Stimulated activated CD8-positive, alpha-beta memory T cell treated with anti-CD3 and anti-CD28 coated beads, Interleukin-4, amount 100 ng/mL, for 1 hour (primary cell): ENCODE measurements around the gene HBS1L.
"Not testable (repeated sequence)": the region's sequence is repeated elsewhere in the genome, so short reads cannot be mapped to it uniquely, and the experiment has no call there.

Experiments
- DNase-seq, 2 donors: peaks; one replicate each; pipeline ENCODE4 v3.0.0-alpha.2; 2020; ENCODE audit warnings: low read depth in 2 of 2, low spot score in 1 of 2

HBS1L gene

DNA sequence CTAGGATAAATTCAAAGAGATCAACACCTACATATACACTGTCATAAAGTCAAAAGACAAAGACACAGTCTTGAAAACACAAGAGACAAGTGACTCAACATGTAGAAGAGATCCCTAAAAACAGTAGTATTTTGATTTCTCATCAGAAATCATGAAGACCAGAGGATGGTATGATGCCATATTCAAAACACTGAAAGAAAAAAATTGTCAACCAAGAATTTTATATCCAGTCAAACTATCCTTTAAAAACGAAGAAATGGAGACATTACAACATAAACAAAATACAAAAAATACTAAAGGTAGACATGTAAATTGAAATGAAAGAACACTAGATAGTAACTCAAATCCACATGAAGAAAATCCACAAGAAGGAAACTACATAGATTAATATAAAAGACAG is 27.3 kb upstream of the HBS1L start:
- DNase-seq: no peak

DNA sequence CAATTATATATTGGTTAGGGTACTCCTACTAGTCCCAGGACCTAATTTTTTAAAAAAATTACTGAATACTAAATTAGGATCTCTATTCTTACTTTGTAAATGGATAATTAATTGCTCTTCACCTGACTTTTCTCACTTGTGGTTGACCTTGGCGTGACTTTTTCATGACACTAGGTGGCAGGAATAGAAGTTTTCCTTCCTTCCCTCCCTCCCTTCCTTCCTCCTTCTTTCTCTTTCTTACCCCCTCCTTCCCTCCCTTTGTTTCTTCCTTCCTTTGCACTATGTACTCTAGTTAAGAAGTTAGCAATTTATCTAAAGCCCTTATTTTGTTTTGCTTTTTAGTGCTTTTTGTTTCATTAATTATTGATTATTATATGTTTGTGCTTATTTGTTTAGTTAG is 20.4 kb upstream of the HBS1L start:
- DNase-seq: no peak

DNA sequence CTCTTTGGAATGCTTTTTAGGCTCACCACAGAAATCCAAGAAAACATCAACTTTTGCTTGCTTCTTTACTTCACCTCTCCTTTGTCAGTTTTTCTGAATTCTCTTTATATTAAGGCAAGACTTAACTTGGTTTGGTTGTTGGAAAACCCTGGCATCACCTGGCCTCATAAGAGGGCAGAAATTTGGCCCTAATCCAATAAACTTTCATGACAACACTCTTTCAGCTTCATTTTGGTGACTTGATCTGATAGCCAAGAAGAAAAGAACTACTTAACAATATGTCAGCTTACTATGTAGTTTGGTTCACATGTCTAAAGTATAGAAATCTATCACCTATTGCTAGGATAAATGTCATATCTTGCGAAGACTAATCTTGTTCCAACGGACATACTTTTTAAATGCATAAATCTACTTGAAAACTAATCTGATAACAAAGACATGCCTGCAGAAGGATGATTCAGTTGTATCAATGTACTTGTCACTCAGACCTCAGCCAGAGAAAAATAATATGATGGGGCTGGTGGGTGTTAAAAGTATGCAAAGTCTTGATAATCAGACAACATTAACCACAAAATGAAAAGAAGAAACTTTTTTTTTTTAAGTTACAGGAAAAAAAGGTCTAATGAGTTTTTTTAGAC is 19.3 kb upstream of the HBS1L start:
- DNase-seq: no peak

DNA sequence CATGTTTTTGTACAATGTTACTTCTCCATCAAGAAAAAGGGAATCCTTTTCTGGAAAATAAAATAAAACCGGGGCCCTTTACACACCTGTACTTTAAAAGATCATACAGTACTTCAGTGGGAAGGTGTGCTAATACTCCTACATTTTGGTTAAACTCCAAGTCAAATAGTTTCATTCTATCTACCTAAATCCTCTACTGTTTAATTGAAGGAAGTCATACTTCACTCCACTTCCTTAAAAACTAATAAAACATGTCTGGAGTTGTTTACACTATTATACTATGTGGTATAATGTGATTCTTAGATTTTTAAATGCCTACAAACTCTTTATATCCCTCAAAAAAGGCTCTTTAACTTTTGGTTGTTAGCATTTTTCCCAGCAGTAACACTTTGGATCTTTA is 18.6 kb upstream of the HBS1L start:
- no peak for DNase-seq

DNA sequence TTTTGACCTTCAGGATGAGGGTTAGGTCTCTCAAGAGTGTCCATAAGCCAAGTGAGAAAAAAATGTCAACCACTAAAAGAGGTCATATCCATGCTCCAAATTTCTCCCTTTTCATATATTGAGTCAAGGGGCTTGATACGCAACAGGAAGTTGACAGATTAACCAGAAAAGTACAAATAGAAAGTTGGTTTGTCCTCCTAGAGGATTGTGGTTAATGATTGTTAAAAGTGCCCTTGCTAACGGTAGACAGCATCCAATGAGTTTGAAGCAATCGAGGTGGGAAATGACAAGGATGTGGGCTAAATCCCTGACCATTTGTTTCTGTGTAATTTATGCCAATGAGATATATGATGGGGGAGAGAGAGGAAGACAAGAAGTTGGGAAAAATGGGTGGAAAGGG is 18.1 kb upstream of the HBS1L start:
- no peak for DNase-seq

DNA sequence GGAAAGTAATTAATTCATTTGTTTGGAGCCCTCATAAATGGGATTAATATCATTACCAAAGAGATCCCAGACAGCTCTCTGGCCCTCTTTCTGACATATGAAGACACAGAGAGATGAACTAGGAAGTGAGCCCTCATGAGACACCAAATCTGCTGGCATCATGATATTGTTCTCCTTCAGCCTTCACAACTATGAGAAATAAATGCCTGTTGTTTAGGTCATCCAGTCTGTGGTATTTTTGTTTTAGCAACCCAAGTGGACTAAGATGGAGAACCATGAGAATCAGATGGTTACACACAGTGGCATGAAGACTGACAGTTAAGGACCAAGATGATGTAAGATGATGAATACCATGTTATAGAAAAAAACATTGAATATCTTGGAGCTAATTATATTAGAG is 16.9 kb upstream of the HBS1L start:
- no peak for DNase-seq

DNA sequence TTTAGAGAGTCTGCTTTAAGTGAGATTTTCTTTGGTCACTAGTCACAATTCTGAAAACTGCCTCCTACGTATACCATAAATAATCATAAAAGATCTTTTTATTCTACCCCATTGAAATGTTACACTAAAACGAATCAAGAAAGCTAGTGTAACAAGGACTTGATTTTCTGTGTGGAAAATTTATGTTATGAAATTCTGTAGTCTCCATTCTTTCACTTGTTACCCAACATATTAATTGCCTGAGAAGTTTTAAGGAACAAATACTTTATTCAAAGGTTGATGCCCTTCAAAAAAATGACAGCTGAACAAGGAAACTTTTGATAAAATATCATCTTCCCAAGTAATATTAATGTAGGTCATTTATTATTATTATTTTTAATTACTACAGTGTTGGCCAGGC is 13.3 kb upstream of the HBS1L start:
- DNase-seq: no peak

DNA sequence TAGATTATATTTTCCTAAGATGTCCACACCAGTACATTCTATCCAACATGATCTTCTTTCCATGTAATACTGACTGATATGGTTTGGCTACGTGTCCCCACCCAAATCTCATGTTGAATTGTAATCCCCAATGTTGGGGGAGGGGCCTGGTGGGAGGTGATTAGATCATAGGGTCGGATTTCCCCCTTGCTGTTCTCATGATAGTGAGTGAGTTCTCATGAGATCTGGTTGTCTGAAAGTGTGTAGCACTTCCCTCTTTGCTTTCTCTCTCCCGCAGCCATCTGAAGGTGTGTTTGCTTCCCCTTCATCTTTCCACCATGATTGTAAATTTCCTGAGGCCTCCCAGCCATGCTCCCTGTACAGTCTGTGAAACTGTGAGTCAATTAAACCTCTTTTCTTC is 12.2 kb upstream of the HBS1L start:
- no peak for DNase-seq

DNA sequence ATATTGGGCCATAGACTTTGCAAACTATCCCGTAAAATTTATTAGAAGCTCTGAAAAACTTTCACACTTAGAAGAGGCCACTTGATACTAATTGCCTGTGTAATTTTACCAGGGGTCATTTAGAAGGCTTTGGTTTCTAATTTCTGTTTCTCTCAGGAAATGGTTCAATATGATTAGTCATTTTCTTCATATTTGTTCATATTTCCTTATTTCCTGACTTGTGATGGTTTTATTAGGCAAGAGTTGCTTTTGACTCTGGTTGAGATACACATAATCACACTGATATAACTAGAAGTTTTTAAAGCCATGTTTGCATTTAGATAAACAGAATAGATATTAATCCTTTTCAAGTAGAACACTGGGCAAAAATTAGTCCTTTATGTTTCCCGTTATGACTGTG is 11.8 kb upstream of the HBS1L start:
- DNase-seq: no peak

DNA sequence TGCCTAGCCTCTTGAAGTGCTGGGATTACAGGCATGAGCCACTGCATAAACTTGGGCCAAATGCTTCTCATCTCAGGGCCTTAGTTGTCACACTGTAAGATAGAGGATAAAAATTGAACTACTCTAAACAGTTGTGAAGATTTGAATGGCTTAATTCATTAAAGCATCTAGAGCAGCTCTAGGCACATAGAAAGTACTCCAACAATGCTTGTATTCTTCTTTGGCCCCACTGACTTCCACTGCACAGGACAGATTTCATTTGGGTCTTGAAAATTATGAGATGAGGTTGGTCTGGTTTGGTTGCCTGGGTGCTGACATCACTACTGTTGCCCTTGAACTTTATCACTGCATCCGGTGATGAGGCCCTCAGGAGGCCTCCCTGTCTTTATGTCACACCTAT is 10.0 kb upstream of the HBS1L start:
- no peak for DNase-seq

DNA sequence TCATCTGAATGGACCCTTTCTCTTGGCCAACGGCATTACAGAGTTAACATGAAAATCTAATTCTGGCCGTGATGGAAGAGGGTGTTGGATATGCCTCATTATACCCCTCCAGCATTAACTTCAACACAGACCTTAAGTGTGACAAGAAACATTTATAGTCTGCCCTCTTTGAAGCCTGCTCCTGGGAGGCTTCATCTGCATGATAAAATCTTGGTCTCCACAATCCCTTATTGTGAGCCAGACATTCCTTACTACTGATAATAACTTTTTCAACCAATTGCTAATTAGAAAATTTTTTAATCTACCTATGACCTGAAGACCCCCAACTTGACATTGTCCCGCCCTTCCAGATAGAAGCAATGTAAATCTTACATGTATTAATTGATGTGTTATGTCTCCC is 9.3 kb upstream of the HBS1L start:
- no peak for DNase-seq

DNA sequence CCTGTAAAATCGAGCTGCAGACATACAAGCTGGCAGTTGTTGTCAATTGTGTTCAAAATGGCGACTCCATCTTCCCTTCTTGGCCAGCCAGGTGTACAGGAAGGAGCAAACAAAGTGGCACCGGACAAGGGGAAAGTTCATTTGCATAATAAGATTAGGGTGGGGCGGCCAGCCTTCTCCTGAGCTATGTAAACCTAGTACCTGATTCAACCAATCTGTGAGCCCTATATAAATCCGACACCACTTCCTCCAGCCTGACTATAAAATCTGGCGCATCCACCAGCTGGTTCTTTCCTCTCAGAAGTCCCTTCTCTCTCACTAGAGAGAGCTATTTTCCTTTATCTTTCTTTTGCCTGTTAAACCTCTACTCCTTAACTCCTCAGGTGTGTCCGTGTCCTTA is 8.1 kb upstream of the HBS1L start:
- no peak for DNase-seq

DNA sequence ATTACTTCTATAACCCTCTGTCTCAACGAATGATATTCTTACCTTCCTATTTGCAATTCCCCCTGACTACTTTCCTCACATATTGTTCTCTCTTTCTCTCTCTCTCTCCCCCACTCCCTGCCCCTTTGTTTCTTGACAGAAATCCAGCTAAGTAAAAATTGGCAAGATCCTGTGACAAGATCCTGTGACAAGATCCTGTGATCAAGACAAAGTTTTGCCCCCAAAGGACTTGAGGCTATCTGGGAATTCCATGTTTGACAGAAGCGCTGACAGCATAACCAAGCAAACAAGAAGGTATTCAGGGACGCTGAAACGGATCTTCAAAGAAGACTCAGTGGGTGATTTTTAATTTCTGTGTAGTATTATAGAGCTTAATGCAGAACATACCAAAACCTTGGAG is 5.5 kb upstream of the HBS1L start:
- no peak for DNase-seq

DNA sequence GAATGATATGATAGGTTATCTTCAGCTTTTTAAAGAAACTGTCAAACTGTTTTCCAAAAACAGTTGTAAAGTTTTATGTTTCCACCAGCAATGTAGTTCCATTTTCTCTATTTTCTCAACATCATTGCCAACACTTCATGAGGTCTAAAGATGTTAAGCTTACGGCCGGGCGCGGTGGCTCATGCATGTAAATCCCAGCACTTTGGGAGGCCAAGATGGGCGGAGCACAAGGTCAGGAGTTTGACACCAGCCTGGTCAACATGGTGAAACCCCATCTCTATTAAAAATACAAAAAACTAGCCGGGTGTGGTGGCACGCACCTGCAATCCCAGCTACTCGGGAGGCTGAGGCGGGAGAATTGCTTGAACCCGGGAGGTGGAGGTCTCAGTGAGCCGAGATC is 3.7 kb upstream of the HBS1L start:
- not testable (repeated sequence) for DNase-seq

DNA sequence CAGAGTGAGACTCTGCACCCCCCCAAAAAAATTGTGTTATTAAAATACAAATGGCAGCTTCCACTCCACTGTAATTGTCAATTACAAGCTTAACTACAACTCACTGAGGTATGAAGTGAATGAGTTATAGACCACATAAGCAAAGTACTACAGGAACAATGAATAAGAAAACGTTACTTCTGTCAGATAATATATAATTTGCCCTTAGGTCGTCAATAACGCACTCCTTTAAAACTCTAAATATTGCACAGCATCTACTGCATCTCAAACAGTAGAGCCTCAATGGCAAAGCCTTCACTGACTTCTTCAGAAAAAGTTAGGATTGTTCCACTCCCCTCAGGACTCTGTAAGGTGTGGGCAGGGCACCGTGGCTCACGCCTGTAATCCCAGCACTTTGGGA is 2.0 kb upstream of the HBS1L start:
- no peak for DNase-seq

DNA sequence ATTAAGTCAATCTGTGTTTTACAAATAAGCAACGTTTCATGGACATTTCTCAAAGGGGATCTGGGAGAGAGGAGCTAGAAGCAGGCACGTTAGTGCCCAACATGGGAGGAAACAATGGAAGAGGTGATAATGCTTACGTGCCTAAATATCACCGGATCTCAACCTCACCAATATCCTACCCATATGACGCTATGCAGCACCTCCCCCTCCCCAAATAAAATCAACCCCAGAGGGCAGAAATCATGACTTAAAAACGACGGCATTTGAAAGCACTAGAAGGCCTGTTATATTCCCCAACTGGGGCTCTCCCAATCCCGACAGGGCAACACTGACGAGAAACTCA is 425 bp downstream of the HBS1L start:
- no peak for DNase-seq

DNA sequence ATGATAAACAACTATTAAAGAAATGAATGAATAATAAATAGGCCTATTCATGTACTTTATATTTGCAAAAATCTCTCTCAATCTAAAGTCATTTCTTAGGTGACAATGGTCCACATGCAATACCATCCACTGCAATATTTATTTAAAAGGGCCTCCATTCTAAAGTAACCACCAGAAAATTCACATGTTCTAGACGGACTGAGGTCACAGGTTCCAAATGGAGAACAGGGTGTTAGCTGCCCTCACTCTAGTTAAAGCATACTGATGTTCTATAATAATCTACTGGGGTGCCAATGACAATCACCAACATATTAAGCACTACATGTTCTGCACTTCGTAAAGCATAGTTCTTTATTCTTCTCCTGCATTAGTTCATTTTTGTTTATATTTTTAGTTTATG is 1.2 kb downstream of the HBS1L start:
- DNase-seq: no peak

DNA sequence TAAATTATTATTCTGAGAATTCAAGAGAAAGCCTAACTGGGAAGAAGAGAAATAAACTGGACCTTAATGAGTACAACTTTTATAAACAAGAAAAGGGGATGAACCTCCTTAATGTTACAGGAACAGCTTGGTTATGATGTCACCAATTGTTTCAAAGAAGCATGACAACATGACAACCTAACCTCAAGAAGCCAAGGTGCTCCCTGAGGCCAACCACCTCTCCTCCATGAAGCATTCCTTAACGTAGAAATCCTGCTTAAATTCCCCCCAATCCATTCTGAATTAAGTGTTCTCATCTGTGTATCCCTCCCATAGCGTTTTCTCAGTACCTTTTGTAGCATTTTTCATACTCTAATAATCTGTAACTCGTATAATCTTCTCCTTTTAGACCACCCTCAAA is 1.7 kb downstream of the HBS1L start:
- no peak for DNase-seq

DNA sequence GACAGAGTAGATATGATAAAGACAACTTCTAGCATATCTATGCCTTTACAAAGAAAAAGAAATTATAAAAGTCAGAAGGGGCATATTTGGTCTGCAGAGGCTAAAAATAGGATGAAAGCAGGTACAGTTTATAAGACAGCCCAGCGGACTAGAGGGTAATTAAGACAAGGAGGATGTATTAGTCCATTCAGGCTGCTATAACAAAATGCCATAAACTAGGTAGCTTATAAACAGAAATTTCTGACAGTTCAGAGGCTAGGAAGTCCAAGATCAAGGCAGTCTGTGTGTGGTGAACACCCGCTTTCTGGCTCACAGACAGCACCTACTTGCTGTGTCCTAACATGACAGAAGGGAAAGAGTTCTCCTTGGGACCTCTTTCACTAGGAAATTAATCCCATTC is 5.7 kb downstream of the HBS1L start:
- no peak for DNase-seq

DNA sequence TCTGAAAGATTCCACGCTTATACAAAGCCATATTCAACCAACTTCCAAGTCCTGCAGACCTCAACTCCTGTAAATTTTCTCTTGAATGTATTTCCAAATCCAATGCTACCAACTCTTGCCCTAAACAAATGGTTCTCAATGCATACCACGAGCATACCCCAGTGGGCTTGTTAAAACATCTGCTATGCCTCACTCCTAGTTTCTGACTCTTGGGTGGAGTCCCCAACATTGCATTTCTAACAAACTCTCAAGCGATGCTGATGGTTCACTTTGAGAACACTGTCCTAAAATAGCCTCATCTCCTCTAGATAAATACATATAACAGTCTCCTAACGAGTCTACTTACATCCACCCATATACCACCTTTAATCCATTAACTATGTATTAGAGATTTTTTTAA is 7.3 kb downstream of the HBS1L start:
- DNase-seq: no peak

DNA sequence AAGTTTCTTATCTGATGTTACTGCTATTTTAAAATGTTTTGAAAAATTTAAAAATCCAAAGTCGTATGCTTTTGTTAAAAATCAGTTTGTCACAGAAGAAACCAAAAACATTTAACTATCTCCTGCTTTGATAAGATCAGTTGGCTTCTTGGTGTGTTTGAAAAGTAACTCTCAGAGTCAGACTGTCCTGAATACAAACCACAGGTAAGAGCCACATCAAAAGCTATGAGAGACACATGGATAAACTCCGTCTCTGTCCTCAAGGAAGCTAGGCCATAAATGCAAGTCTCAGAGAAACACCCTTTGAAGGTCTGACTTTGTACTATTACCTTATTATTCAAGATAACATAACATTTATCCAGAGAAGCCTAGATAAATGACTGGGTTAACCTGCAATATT is 7.7 kb downstream of the HBS1L start:
- no peak for DNase-seq

DNA sequence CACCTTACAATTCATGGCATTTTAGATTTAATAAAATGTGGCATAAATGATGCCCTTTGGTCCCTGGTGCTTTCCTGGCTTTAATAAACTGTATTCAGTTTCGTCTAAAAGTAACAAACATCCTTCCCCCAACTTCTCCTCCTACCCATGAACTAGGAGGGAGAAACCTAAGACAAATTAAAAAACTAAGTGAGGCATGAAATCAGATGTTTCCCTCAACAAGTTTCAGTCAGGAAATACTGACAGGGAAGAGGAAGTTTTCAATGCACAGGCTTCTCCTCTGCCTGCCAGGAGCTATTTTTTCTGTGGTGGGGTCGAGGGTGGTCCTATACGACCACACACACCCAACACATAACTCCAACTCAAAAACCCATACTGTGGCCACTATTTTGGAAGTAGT is 10.0 kb downstream of the HBS1L start:
- no peak for DNase-seq

DNA sequence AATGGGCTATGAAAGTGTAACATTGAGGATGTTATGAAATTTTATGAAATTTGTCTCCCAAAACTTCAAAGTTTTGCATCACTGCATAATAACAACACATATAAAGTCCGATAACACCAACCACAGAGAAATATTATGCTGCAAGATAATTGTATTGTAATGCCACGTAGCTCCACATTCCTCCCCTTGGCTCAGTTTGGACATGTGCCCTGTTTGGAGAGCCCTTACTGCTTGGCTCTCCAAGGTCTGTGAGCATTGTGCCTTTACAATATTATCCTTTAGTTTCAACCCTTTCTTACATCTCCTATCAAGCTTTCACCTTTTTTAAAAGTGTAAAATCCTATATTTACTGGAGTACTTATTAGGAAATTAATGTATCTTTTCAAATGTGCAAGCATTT is 10.8 kb downstream of the HBS1L start:
- no peak for DNase-seq

DNA sequence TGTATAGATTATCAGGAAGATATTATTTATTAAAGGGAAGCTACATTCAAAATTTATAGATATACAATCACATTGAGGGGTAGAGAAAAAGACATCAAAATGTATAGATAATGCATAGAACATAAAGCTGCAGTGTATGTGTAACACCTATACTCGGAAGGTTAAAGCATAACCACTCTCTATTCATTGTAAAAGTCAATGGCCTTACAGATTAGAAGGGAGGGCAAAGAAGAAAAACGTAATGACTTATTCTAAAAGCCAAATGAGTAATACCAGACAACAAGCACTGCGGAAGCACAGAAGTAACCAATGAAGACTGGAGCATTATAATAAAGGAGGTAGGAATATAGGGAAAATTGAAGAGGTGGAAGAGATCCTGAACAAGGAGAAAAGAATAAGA is 11.3 kb downstream of the HBS1L start:
- DNase-seq: no peak
